Esophagus (tissue), 2 donors: ENCODE data around the gene SCN1A. TPM values are rescaled to one million over a fixed set of nuclear protein-coding genes. Genes with fewer than 3 reads are reported as not detected.

Experiments used
- H3K27ac ChIP-seq, 2 donors: one replicate each; pipeline ENCODE4 v1.5.1; 2013; ENCODE audit warnings: low read depth in 2 of 2, mild to moderate bottlenecking in 2 of 2, inconsistent platforms in 1 of 2, low read length in 1 of 2, moderate library complexity in 1 of 2
- H3K27me3 ChIP-seq, 2 donors: one replicate each; pipeline ENCODE4 v1.6.1; 2013; ENCODE audit warnings: low read length in 2 of 2, control low read depth in 1 of 2, mild to moderate bottlenecking in 1 of 2; ENCODE audit not compliant: insufficient read depth in 2 of 2, control insufficient read depth in 1 of 2
- H3K36me3 ChIP-seq, 2 donors: one replicate each; pipeline ENCODE4 v1.6.1; 2013; ENCODE audit warnings: low read length in 1 of 2; ENCODE audit not compliant: control insufficient read depth in 2 of 2, insufficient read depth in 2 of 2
- H3K4me1 ChIP-seq, 2 donors: one replicate each; pipeline ENCODE4 v1.6.1; 2013; ENCODE audit warnings: low read length in 1 of 2; ENCODE audit not compliant: control insufficient read depth in 2 of 2, insufficient read depth in 2 of 2
- H3K4me3 ChIP-seq, 2 donors: one replicate each; pipeline ENCODE4 v1.5.1; 2013; ENCODE audit warnings: low read length in 2 of 2, mild to moderate bottlenecking in 2 of 2, low read depth in 1 of 2, moderate library complexity in 1 of 2
- H3K9me3 ChIP-seq, 2 donors: one replicate each; pipeline ENCODE4 v1.6.1; 2013; ENCODE audit warnings: mild to moderate bottlenecking in 2 of 2, low read depth in 1 of 2, low read length in 1 of 2, moderate library complexity in 1 of 2; ENCODE audit not compliant: control insufficient read depth in 2 of 2, insufficient read depth in 1 of 2
- WGBS, 2 donors: extraction: QIAGEN DNeasy Blood & Tissue Kit; methylation state at CpG; one replicate each; pipeline ENCODE4 v1.1.7; 2013; 5-methylcytosine and 5-hydroxymethylcytosine counted together
- polyA plus RNA-seq, 2 donors: library from polyadenylated mRNA; stranded (reverse); fragments of 200-250 nt; gene quantifications; one replicate each; pipeline ENCODE4 v1.2.3, GENCODE V29; 2013
- donor health status: healthy with polysubstance abuse.
- donor health status: Bipolar disorder and iron deficiency.

Gene SCN1A
- polyA plus RNA-seq, 2 donors: not detected

- 49 to 52% methylated on average over 3 of the region's 3 CpGs for WGBS, 2 donors
- Histone ChIP-seq H3K4me1 (no peaks in the 10 kb centered on the region), H3K36me3 (no peaks in the 10 kb centered on the region), H3K27me3 (no peaks in the 10 kb centered on the region), H3K9me3 (no peaks in the 10 kb centered on the region), H3K4me3 (no peak overlapping the region), H3K27ac (no peak overlapping the region)
Measured at GRCh38 chr2:166091439-166091838, 36.4 kb downstream of the SCN1A start.

- Histone ChIP-seq H3K27me3 (no peaks in the 10 kb centered on the region), H3K27ac (no peak overlapping the region), H3K9me3 (no peaks in the 10 kb centered on the region), H3K4me3 (no peak overlapping the region), H3K4me1 (no peaks in the 10 kb centered on the region), H3K36me3 (no peaks in the 10 kb centered on the region)
- WGBS, 2 donors: 34 to 47% methylated on average over 5 of the region's 5 CpGs
Measured at GRCh38 chr2:166090908-166091307, 36.9 kb downstream of the SCN1A start.

- H3K27me3 ChIP-seq: no peaks in the 10 kb centered on the region
- WGBS, 2 donors: 91 to 94% methylated on average over 2 of the region's 2 CpGs
- H3K4me1 ChIP-seq: no peaks in the 10 kb centered on the region
Measured at GRCh38 chr2:166090346-166090745, 37.5 kb downstream of the SCN1A start.

GRCh38 chr2:166088634-166089033 is 39.2 kb downstream of the SCN1A start:
- Histone ChIP-seq H3K27me3 (no peaks in the 10 kb centered on the region), H3K4me1 (no peaks in the 10 kb centered on the region), H3K4me3 (no peak overlapping the region), H3K27ac (no peak overlapping the region), H3K36me3 (no peaks in the 10 kb centered on the region), H3K9me3 (no peaks in the 10 kb centered on the region)
- 78 to 88% methylated on average over 3 of the region's 3 CpGs for WGBS, 2 donors

More at GRCh38 chr2:166090346-166090745, 37.5 kb downstream of the SCN1A start:
- H3K4me3 ChIP-seq: no peak overlapping the region
- H3K27ac ChIP-seq: no peak overlapping the region
- H3K9me3 ChIP-seq: no peaks in the 10 kb centered on the region
- H3K36me3 ChIP-seq: no peaks in the 10 kb centered on the region

- H3K27ac ChIP-seq: no peak overlapping the region
- H3K9me3 ChIP-seq: no peaks in the 10 kb centered on the region
- no peak overlapping the region for H3K4me3 ChIP-seq
- no peaks in the 10 kb centered on the region for H3K27me3 ChIP-seq
- H3K4me1 ChIP-seq: no peaks in the 10 kb centered on the region
- no peaks in the 10 kb centered on the region for H3K36me3 ChIP-seq
Measured at GRCh38 chr2:166084301-166084700, 43.5 kb downstream of the SCN1A start.

GRCh38 chr2:166082736-166083135 is 45.1 kb downstream of the SCN1A start:
- Histone ChIP-seq H3K27me3 (no peaks in the 10 kb centered on the region), H3K36me3 (no peaks in the 10 kb centered on the region), H3K9me3 (no peaks in the 10 kb centered on the region), H3K4me3 (no peak overlapping the region), H3K4me1 (no peaks in the 10 kb centered on the region), H3K27ac (no peak overlapping the region)
- WGBS, 2 donors: 58 to 65% methylated on average over 2 of the region's 2 CpGs

GRCh38 chr2:166081852-166082251 is 46.0 kb downstream of the SCN1A start:
- Histone ChIP-seq H3K9me3 (no peaks in the 10 kb centered on the region), H3K27ac (no peak overlapping the region), H3K4me1 (no peaks in the 10 kb centered on the region), H3K27me3 (no peaks in the 10 kb centered on the region), H3K36me3 (no peaks in the 10 kb centered on the region), H3K4me3 (no peak overlapping the region)

GRCh38 chr2:166081131-166081632 is 46.6 kb downstream of the SCN1A start:
- Histone ChIP-seq H3K4me3 (no peak overlapping the region), H3K27me3 (no peaks in the 10 kb centered on the region), H3K4me1 (no peaks in the 10 kb centered on the region), H3K27ac (no peak overlapping the region), H3K9me3 (no peaks in the 10 kb centered on the region), H3K36me3 (no peaks in the 10 kb centered on the region)
- 55 to 57% methylated on average over 4 of the region's 4 CpGs for WGBS, 2 donors

GRCh38 chr2:166074430-166074829 is 53.4 kb downstream of the SCN1A start:
- no peaks in the 10 kb centered on the region for H3K9me3 ChIP-seq
- no peak overlapping the region for H3K4me3 ChIP-seq
- no peaks in the 10 kb centered on the region for H3K27me3 ChIP-seq
- H3K4me1 ChIP-seq: no peaks in the 10 kb centered on the region
- 42 to 73% methylated on average over 2 of the region's 2 CpGs for WGBS, 2 donors
- no peaks in the 10 kb centered on the region for H3K36me3 ChIP-seq
- no peak overlapping the region for H3K27ac ChIP-seq

- Histone ChIP-seq H3K4me3 (no peak overlapping the region), H3K27me3 (no peaks in the 10 kb centered on the region), H3K36me3 (no peaks in the 10 kb centered on the region), H3K9me3 (no peaks in the 10 kb centered on the region), H3K4me1 (no peaks in the 10 kb centered on the region), H3K27ac (no peak overlapping the region)
- 51 to 80% methylated on average over 2 of the region's 2 CpGs for WGBS, 2 donors
Measured at GRCh38 chr2:166074011-166074410, 53.8 kb downstream of the SCN1A start.
